DND-41 (cell line): ENCODE data around the gene COPS2.

Experiments used
- EZH2 ChIP-seq: IDR thresholded peaks from 3 replicates; pipeline ENCODE4 v1.6.1; 2012; ENCODE audit warnings: borderline replicate concordance, low read depth, mild to moderate bottlenecking, moderate library complexity, low read length, inconsistent platforms; ENCODE audit not compliant: severe bottlenecking
- TF ChIP-seq, protein P1 (sequence below): IDR thresholded peaks from 2 replicates; pipeline ENCODE4 v1.5.1; 2012; ENCODE audit warnings: borderline replicate concordance, low read length, moderate library complexity, mild to moderate bottlenecking; ENCODE audit not compliant: poor library complexity, severe bottlenecking; ENCODE audit errors: extremely low read depth

DNA sequence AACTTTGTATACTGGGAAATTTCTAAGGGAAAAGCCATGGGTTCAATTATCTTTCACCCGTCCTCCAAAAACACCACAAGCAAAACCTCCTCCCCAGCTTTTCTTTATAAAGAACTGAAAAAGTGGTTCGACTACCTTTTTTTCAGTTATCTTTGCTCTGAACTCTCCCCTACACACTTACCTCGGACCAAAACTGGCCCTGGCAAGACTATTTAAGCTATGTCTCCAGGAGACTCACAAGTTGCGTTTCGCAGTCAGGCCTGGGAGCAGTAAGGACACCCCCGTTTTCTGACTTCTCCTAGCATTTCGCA is 645 bp downstream of the COPS2 start:
- TF ChIP-seq, protein P1, sequence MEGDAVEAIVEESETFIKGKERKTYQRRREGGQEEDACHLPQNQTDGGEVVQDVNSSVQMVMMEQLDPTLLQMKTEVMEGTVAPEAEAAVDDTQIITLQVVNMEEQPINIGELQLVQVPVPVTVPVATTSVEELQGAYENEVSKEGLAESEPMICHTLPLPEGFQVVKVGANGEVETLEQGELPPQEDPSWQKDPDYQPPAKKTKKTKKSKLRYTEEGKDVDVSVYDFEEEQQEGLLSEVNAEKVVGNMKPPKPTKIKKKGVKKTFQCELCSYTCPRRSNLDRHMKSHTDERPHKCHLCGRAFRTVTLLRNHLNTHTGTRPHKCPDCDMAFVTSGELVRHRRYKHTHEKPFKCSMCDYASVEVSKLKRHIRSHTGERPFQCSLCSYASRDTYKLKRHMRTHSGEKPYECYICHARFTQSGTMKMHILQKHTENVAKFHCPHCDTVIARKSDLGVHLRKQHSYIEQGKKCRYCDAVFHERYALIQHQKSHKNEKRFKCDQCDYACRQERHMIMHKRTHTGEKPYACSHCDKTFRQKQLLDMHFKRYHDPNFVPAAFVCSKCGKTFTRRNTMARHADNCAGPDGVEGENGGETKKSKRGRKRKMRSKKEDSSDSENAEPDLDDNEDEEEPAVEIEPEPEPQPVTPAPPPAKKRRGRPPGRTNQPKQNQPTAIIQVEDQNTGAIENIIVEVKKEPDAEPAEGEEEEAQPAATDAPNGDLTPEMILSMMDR: no peak
- no peak for TF ChIP-seq EZH2
